ENCODE measurements around the gene PTPRK. TPM values are rescaled to one million over a fixed set of nuclear protein-coding genes. Genes with fewer than 3 reads are reported as not detected.

The PTPRK gene
- total RNA-seq, 1 donor from 2014 or later = 117 TPM

DNA sequence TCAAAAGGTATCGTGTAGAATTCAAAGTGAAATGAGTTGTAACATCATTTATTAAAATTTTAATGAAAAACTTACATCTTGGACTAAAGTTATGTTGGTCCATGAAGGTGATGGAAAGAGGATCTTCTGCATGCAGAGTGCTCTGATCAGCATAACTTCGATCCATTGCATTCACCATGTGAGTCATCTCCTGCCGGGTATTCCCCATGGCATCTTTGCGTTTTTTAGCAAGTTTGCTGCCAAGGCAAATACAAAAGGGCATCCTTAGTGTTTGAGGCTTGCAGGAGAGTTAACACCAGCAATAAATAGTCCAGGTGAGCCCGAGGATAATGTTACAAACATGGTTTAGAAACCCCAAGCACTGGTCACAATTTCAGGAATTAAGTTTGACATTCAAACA lies 515.4 kb downstream of the PTPRK start:
- H3K4me3 ChIP-seq (ENCODE audit: low read depth, low read length) = no peak overlapping the region
- no peaks in the 10 kb centered on the region for H3K27me3 ChIP-seq (ENCODE audit: control insufficient read depth, insufficient read depth, low read length)
- TF ChIP-seq, protein P1, sequence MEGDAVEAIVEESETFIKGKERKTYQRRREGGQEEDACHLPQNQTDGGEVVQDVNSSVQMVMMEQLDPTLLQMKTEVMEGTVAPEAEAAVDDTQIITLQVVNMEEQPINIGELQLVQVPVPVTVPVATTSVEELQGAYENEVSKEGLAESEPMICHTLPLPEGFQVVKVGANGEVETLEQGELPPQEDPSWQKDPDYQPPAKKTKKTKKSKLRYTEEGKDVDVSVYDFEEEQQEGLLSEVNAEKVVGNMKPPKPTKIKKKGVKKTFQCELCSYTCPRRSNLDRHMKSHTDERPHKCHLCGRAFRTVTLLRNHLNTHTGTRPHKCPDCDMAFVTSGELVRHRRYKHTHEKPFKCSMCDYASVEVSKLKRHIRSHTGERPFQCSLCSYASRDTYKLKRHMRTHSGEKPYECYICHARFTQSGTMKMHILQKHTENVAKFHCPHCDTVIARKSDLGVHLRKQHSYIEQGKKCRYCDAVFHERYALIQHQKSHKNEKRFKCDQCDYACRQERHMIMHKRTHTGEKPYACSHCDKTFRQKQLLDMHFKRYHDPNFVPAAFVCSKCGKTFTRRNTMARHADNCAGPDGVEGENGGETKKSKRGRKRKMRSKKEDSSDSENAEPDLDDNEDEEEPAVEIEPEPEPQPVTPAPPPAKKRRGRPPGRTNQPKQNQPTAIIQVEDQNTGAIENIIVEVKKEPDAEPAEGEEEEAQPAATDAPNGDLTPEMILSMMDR (IDR thresholded peaks at IDR 0.05; ENCODE audit: insufficient read depth, low read length, poor library complexity, severe bottlenecking) = no peak
- no peaks in the 10 kb centered on the region for H3K36me3 ChIP-seq (ENCODE audit: control insufficient read depth, insufficient read depth, low read length)
- DNase-seq (ENCODE audit: low read depth) = no peak

DNA sequence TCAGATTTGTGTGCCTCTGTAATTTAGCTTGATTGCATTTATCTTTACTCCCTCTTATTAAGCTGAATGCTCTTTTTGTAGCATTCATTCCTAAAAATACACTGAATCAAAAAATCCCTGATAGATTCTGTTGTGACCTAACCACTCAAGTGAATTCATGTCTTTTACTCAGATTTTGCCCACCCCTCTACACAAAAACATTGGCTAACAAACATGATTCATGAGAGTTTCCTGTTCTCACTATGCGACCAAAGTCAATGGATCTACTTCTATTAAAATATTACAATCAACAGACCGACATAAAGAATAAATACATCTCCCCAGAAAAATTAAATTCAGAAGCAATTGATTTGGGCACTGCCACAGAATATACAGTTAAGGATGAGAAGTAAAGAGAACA lies 520.0 kb downstream of the PTPRK start:
- Histone ChIP-seq H3K36me3 (ENCODE audit: control insufficient read depth, insufficient read depth, low read length) (no peaks in the 10 kb centered on the region), H3K27me3 (ENCODE audit: control insufficient read depth, insufficient read depth, low read length) (no peaks in the 10 kb centered on the region), H3K4me3 (ENCODE audit: low read depth, low read length) (no peak overlapping the region)
- TF ChIP-seq, protein P1 (IDR thresholded peaks at IDR 0.05; ENCODE audit: insufficient read depth, low read length, poor library complexity, severe bottlenecking) = no peak
- no peak for DNase-seq (ENCODE audit: low read depth)

DNA sequence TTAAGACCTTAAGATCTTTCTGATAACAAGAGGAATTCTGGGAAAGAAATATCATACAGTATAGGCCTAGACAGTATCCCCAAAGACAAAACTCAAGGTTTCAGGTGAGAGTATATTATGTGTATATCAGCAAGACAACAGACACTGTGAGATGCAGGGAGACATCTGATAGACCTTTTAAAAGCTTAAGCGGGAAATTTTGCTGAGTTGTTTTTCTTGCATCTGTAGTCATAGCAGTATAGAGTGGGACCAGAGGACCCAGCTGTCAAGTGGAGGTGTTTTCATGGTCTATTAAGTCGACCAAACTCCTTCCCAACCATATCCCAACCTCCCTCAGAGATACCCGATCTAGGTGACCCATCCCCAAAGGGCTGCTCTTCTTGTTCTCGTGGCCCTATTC lies 521.4 kb downstream of the PTPRK start:
- TF ChIP-seq, protein P1 (IDR thresholded peaks at IDR 0.05; ENCODE audit: insufficient read depth, low read length, poor library complexity, severe bottlenecking) = no peak
- H3K4me3 ChIP-seq (ENCODE audit: low read depth, low read length) = no peak overlapping the region
- H3K27me3 ChIP-seq (ENCODE audit: control insufficient read depth, insufficient read depth, low read length) = no peaks in the 10 kb centered on the region
- DNase-seq (ENCODE audit: low read depth) = no peak
- H3K36me3 ChIP-seq (ENCODE audit: control insufficient read depth, insufficient read depth, low read length) = no peaks in the 10 kb centered on the region

DNA sequence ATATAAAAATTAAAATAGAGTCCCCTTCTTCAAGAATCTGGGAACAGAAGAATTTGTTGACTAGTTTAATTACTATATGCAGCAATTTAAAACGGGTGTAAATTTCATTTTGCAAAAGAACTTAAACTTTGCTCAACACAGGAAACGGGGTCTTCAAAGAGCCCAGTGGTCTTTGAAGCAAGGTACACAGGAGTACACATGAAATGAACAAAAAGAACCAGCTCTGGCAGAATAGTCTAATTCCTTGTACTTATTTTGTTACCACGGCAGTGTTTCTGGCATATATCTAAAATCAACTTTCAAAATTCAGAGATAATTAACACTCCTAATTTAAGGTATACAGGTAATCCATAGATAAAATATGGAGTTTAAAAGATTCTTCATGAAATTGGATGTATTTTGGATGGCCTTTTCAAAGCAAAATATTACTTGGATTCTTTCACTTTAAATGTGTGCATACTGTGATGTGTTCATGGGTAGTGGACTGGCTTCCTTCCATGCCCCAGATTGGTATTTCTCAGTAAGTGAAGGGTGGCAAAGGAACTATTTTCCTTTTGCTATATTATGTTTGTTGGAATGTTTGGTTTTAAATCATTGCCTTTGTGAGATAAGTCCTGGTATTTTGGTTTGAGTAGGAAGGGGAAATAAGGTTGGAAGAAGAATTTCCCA lies 522.8 kb downstream of the PTPRK start:
- DNase-seq (ENCODE audit: low read depth) = no peak
- no peaks in the 10 kb centered on the region for H3K27me3 ChIP-seq (ENCODE audit: control insufficient read depth, insufficient read depth, low read length)
- H3K4me3 ChIP-seq (ENCODE audit: low read depth, low read length) = no peak overlapping the region
- TF ChIP-seq, protein P1 (IDR thresholded peaks at IDR 0.05; ENCODE audit: insufficient read depth, low read length, poor library complexity, severe bottlenecking) = no peak
- H3K36me3 ChIP-seq (ENCODE audit: control insufficient read depth, insufficient read depth, low read length) = no peaks in the 10 kb centered on the region

DNA sequence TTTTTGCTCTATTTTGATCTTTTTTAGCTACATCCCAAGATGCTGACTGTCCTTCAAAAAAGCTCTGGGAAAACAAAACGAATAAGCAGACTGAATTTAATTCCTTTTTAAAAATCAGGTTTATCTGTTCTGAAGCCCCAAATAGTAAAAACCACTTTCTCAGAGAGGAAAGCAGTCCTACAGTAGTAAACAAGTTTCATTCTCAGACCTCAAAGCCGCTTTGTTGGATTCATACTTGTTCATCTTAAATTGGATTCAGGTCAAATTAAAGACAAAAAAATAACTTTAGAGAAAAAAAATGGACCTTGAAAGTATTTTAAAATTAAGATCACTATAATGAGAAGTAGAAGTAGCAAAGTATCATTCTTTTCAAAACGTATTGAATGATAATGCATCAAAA lies 523.5 kb downstream of the PTPRK start:
- TF ChIP-seq, protein P1 (IDR thresholded peaks at IDR 0.05; ENCODE audit: insufficient read depth, low read length, poor library complexity, severe bottlenecking) = no peak
- Histone ChIP-seq H3K36me3 (ENCODE audit: control insufficient read depth, insufficient read depth, low read length) (no peaks in the 10 kb centered on the region), H3K4me3 (ENCODE audit: low read depth, low read length) (no peak overlapping the region), H3K27me3 (ENCODE audit: control insufficient read depth, insufficient read depth, low read length) (no peaks in the 10 kb centered on the region)
- DNase-seq (ENCODE audit: low read depth) = no peak

DNA sequence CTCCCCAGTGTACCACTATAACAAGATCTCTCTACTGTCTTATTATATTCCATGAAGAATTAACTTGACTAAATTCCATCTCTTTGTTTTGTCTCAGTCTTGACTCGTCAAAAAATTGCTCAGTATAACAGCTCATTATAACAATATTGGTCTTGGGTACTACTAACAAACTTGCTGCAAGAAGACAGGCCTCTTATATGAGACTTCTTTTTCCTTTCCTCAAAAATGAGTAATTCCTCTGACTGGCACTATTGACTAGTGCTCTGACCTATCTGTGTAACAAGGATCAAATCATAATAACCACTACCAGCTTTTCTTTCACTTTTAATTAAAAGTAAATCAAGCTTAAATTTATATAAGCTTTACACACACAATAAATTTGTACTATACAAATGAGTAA lies 528.3 kb downstream of the PTPRK start:
- TF ChIP-seq, protein P1 (IDR thresholded peaks at IDR 0.05; ENCODE audit: insufficient read depth, low read length, poor library complexity, severe bottlenecking) = no peak
- no peak for DNase-seq (ENCODE audit: low read depth)
- Histone ChIP-seq H3K4me3 (ENCODE audit: low read depth, low read length) (no peak overlapping the region), H3K36me3 (ENCODE audit: control insufficient read depth, insufficient read depth, low read length) (no peaks in the 10 kb centered on the region), H3K27me3 (ENCODE audit: control insufficient read depth, insufficient read depth, low read length) (no peaks in the 10 kb centered on the region)
